Measurements from ENCODE around the gene CYP19A1.

- TF ChIP-seq, protein P1, sequence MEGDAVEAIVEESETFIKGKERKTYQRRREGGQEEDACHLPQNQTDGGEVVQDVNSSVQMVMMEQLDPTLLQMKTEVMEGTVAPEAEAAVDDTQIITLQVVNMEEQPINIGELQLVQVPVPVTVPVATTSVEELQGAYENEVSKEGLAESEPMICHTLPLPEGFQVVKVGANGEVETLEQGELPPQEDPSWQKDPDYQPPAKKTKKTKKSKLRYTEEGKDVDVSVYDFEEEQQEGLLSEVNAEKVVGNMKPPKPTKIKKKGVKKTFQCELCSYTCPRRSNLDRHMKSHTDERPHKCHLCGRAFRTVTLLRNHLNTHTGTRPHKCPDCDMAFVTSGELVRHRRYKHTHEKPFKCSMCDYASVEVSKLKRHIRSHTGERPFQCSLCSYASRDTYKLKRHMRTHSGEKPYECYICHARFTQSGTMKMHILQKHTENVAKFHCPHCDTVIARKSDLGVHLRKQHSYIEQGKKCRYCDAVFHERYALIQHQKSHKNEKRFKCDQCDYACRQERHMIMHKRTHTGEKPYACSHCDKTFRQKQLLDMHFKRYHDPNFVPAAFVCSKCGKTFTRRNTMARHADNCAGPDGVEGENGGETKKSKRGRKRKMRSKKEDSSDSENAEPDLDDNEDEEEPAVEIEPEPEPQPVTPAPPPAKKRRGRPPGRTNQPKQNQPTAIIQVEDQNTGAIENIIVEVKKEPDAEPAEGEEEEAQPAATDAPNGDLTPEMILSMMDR (IDR thresholded peaks at IDR 0.05; ENCODE audit: poor library complexity): no peak
- no peak for TF ChIP-seq EZH2 (IDR thresholded peaks at IDR 0.05; ENCODE audit: borderline replicate concordance)
- no peak for TF ChIP-seq EZH2phosphoT487 (IDR thresholded peaks at IDR 0.05; ENCODE audit: low read depth, severe bottlenecking, unreplicated experiment)
These were observed 98.3 kb downstream of the CYP19A1 start for GRCh38 chr15:51240066-51240465.
